H1 (cell line): ENCODE results near the gene TDP1. TPM values are rescaled to one million over a fixed set of nuclear protein-coding genes. Genes with fewer than 3 reads are reported as not detected.

ENCODE experiments used
- CHD7 ChIP-seq: fragments of 300-600 bp; sonication (generic); IDR thresholded peaks from 2 replicates; pipeline ENCODE4 v1.7.1; 2012; ENCODE audit warnings: low read length, moderate library complexity, mild to moderate bottlenecking, inconsistent platforms; ENCODE audit not compliant: insufficient replicate concordance
- CTBP2 ChIP-seq: IDR thresholded peaks from 2 replicates; pipeline ENCODE4 v1.7.0; 2011; ENCODE audit warnings: borderline replicate concordance, mild to moderate bottlenecking, moderate library complexity, mixed read lengths, low read length; ENCODE audit not compliant: insufficient read depth, insufficient read length
- SRF ChIP-seq: IDR thresholded peaks from 2 replicates; pipeline ENCODE4 v1.6.1; 2011; ENCODE audit warnings: mild to moderate bottlenecking, low read depth, low read length, moderate library complexity
- polyA plus RNA-seq, 7 experiments: library from polyadenylated mRNA; depleted of rRNA in 3 of 7; stranded (reverse) in 5 of 7; unstranded in 2 of 7; fragments of >200 nt in 5 of 7; fragments of 200-250 nt in 2 of 7; gene quantifications; 1 replicate in 5 of 7; 2 replicates in 1 of 7; 4 replicates in 1 of 7; pipeline versions ENCODE4 v1.2.1 to v1.2.3, GENCODE V29; 2011 to 2013; ENCODE audit warnings: missing spikeins in 2 of 7, mixed read lengths in 2 of 7
- total RNA-seq: library from RNA; stranded (reverse); fragmentation: NEBNext Ultra II Directional; extraction: Animal tissue kit (Norgen Biotek cat#: 25700); gene quantifications from 2 replicates; pipeline ENCODE4 v1.2.1, GENCODE V29; 2021

Gene TDP1
- total and polyA plus RNA-seq, 2 of the 8 experiments (the other 6 are each of a cell fraction or from before 2014, with no cell fraction given) = 32.2 to 69.9 TPM

- no peak for TF ChIP-seq CHD7
- no peak for TF ChIP-seq CTBP2
- TF ChIP-seq SRF = no peak
Measured at GRCh38 chr14:90088176-90088575, 132.4 kb downstream of the TDP1 start (continued).
